Right ventricle myocardium inferior (tissue), 1 donor: Measurements from ENCODE around the gene FGF12. TPM values are rescaled to one million over a fixed set of nuclear protein-coding genes. Genes with fewer than 3 reads are reported as not detected.

Source experiments
- ATAC-seq: fragments of 200-7000 bp; cut with Tn5 transposase; one replicate; pipeline ENCODE4 v1.9.1; 2020; ENCODE audit warnings: mild to moderate bottlenecking, moderate library complexity
- DNase-seq: peaks from one replicate; pipeline ENCODE4 v3.0.0; 2021; ENCODE audit errors: missing footprints
- intact Hi-C: fragments of 100-400 bp; cut with DNase I; formaldehyde crosslinking; loops from one replicate; pipeline ENCODE4 v1.11.0; 2022
- total RNA-seq: library from RNA; stranded (reverse); fragmentation: NEBNext Ultra II Directional; extraction: Animal tissue kit (Norgen Biotek cat#: 25700); gene quantifications from one replicate; pipeline ENCODE4 v1.2.1, GENCODE V29; 2021
- donor health status: DM: no; HTN: yes; CAD: no; lungs with severe emphysema.

Gene FGF12
- total RNA-seq, 1 donor from 2014 or later: 340 TPM

DNA sequence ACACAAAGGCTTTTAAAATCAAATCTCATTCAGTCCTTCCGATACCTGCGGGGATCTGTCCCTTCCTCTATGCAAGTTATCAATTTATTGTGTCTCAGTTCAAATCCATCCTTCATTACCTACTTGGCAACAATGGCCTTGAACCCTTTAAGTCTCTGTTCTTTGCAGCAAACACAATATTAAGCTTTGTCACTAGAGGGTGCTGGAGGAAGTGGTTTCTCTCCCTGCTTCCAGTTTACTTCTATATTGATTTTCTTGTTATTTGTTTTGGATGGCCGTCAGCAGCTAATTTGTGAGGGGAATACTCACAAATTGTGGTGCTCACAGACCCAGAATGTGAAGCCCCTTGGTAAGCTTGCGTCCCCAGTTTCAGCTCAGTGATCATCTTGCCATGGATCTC lies 278.3 kb downstream of the FGF12 start:
- DNase-seq (no peak), ATAC-seq (no peak)
- intact Hi-C loops: loop anchor here (10.0 kb wide), 1 partner anchor 586 kb away; no protein-coding TSS in a partner anchor

DNA sequence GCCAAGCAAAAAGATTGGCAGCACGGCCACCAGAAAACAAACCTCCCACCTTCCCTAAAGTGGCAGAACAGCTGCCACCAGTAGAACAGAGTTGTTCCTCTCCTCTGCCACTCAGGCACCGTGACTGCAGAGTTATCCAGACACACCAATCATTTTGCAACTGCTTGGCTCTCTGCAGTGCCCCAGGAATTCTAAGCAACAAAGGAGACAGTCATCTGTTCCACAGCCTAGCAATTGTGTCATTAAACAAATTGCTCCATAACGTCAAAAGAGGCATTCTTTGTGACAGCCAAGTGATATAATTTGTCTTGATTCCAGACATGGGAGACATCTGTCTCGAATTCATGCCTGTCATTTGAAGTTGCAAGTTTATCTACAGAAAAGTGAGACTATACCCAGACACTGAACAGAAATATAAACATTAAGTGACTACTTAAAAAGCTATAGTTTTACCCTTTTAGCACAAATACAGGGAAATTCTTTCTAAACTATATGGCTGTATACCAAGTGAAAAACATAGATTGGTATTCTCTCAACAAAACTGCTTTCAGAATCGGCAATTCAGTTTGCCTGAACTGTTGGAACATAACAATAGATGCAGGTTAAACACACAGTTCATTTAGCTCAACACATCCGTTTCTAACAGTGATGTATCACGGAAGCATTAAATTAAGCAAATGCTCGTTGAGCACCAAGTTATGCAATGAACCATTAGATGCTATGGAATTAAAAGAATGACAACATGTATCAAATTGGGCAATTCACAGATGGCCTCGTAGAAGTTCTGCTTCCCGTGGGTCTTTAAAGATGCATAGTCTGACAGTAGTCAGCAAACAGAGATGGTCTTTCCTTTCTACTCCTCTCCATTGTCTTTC lies 281.3 kb downstream of the FGF12 start:
- intact Hi-C loops: loop anchor here (10.0 kb wide), 1 partner anchor 589 kb away; no protein-coding TSS in a partner anchor
- DNase-seq (no peak), ATAC-seq (peak; percentile 91)

- no peak for DNase-seq
- intact Hi-C loops: loop anchor here (5.0 to 10.0 kb wide), 4 partner anchors 257 to 1027 kb away; no protein-coding TSS in a partner anchor
Measured at GRCh38 chr3:192444791-192445106, 282.6 kb downstream of the FGF12 start.

DNA sequence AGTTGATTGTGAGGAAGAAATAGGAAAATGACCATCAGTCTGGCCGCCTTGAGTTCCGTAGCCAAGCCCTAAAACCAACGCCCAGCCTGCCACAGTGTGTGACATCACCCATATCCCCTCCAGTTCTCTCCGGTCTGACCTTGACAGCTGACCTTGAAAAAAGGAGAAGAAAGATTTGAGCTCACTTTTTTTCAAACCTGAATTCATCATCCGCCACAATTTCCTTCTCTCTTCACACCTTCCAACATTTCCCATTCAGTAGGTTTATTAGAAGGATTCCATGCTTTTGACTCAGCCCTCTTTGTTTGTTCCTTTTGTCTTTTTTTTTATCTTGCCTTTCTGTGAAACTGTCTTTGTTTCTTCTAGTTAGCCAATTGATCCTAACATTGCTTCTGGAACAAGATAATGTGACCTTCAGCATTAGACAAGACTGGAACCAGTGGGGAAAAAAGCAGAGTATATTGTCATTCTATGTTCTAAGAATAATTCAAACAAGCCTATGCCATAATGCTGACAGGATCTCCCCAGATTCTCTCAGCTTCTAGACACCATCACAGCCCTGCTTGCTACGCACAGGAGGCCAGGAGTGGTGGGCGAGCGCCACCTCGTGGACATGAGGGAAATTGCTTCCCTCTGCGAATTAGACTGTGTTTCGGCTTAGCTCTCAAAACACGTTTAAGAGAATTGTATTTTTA lies 283.1 kb downstream of the FGF12 start:
- intact Hi-C loops: loop anchor here (5.0 to 10.0 kb wide), 4 partner anchors 257 to 1027 kb away; no protein-coding TSS in a partner anchor
- DNase-seq (peak; percentile 73), ATAC-seq (peak; percentile 75)

More at GRCh38 chr3:192444791-192445106, 282.6 kb downstream of the FGF12 start:
- ATAC-seq: no peak

GRCh38 chr3:192435241-192435640 lies 292.1 kb downstream of the FGF12 start:
- intact Hi-C loops: no loop called here
- no peak for ATAC-seq
- DNase-seq: no peak

- ATAC-seq (no peak), DNase-seq (no peak)
- intact Hi-C loops: no loop called here
Measured at GRCh38 chr3:192434186-192434585, 293.2 kb downstream of the FGF12 start.

- ATAC-seq (no peak), DNase-seq (no peak)
- intact Hi-C loops: no loop called here
Measured at GRCh38 chr3:192433704-192434103, 293.6 kb downstream of the FGF12 start.

- intact Hi-C loops: no loop called here
- DNase-seq (no peak), ATAC-seq (no peak)
Measured at GRCh38 chr3:192422997-192423342, 304.4 kb downstream of the FGF12 start.

- ATAC-seq (no peak), DNase-seq (no peak)
- intact Hi-C loops: no loop called here
Measured at GRCh38 chr3:192422321-192422996, 304.9 kb downstream of the FGF12 start.

GRCh38 chr3:192419312-192419711 lies 308.0 kb downstream of the FGF12 start:
- no peak for DNase-seq
- no peak for ATAC-seq
- intact Hi-C loops: no loop called here

DNA sequence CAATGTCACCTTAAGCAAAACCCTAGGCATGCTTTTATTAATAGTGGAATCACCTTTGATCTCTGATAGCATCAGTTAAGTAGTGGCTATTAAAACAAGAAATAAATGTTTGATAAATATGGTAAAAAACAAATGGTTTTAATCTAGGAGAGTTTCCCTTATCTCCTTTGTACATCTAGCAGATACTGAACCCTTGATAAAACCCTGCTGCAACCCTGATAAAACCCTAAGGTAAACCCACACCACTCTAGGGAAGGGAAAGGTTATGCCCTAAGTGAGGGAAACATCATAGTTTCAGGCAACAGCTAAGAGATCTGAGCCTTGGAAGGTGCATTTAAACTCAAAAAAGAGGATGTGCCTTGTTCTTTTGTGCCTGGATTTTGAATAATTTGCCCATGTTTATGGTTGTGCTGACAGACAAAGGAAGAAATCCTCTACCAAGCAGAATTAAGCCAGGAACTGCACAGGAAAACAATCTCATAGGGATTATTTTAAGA lies 309.7 kb downstream of the FGF12 start:
- DNase-seq: no peak
- intact Hi-C loops: no loop called here
- no peak for ATAC-seq

- intact Hi-C loops: no loop called here
- DNase-seq (no peak), ATAC-seq (no peak)
Measured at GRCh38 chr3:192417017-192417416, 310.3 kb downstream of the FGF12 start.

- ATAC-seq (no peak), DNase-seq (no peak)
- intact Hi-C loops: no loop called here
Measured at GRCh38 chr3:192413461-192413860, 313.9 kb downstream of the FGF12 start.

GRCh38 chr3:192410684-192410960 lies 316.7 kb downstream of the FGF12 start:
- ATAC-seq: no peak
- intact Hi-C loops: no loop called here
- DNase-seq: no peak

GRCh38 chr3:192409838-192410683 lies 317.3 kb downstream of the FGF12 start:
- peak; percentile 5 for ATAC-seq
- DNase-seq: no peak
- intact Hi-C loops: no loop called here

GRCh38 chr3:192409201-192409837 lies 318.0 kb downstream of the FGF12 start:
- intact Hi-C loops: no loop called here
- peak; percentile 36 for ATAC-seq
- DNase-seq: no peak

- DNase-seq: no peak
- intact Hi-C loops: no loop called here
Measured at GRCh38 chr3:192408647-192409200, 318.6 kb downstream of the FGF12 start.

More at GRCh38 chr3:192408647-192409200, 318.6 kb downstream of the FGF12 start:
- no peak for ATAC-seq
